Vagina (tissue), 2 donors: ENCODE measurements around the gene INPP4B. TPM values are rescaled to one million over a fixed set of nuclear protein-coding genes. Genes with fewer than 3 reads are reported as not detected.

Source experiments
- DNase-seq, 2 donors: peaks; one replicate each; pipeline ENCODE4 v3.0.0-alpha.2; 2017; ENCODE audit errors: extremely low spot score in 2 of 2
- H3K27ac ChIP-seq: fragments of 200-600 bp; sonication (generic); one replicate; pipeline ENCODE4 v1.5.1; 2019
- H3K27me3 ChIP-seq: fragments of 200-600 bp; sonication (generic); one replicate; pipeline ENCODE4 v1.5.1; 2019
- H3K36me3 ChIP-seq, 2 donors: fragments of 200-600 bp; sonication (generic); one replicate each; pipeline ENCODE4 v1.5.1; 2017 to 2019
- H3K4me1 ChIP-seq: fragments of 200-600 bp; sonication (generic); one replicate; pipeline ENCODE4 v1.5.1; 2019
- H3K4me3 ChIP-seq, 2 donors: fragments of 200-600 bp; sonication (generic); 1 replicate in 1 of 2; 2 replicates in 1 of 2; pipeline ENCODE4 v1.5.1; 2016 to 2019
- H3K9me3 ChIP-seq: fragments of 200-600 bp; sonication (generic); one replicate; pipeline ENCODE4 v1.5.1; 2019
- CTCF ChIP-seq, 3 experiments: fragments of 450-650 bp in 2 of 3; fragments of 200-600 bp in 1 of 3; sonication (generic) in 1 of 3; IDR thresholded peaks; one replicate each; pipeline ENCODE4 v1.5.1; 2017 to 2019; ENCODE audit warnings: antibody characterized with exemption in 3 of 3, mild to moderate bottlenecking in 2 of 3, moderate library complexity in 2 of 3
- POLR2A ChIP-seq, 2 donors: fragments of 450-650 bp; IDR thresholded peaks; one replicate each; pipeline ENCODE4 v1.6.1; 2017; ENCODE audit warnings: antibody characterized with exemption in 2 of 2, mild to moderate bottlenecking in 2 of 2, moderate library complexity in 2 of 2
- POLR2AphosphoS5 ChIP-seq, 2 donors: sonication (generic); formaldehyde crosslinking; IDR thresholded peaks; one replicate each; pipeline ENCODE4 v1.9.0; 2017; ENCODE audit warnings: antibody characterized with exemption in 2 of 2, mild to moderate bottlenecking in 2 of 2, low read depth in 1 of 2; ENCODE audit not compliant: insufficient read depth in 1 of 2
- intact Hi-C: fragments of 100-400 bp; cut with DNase I; formaldehyde crosslinking; loops from one replicate; pipeline ENCODE4 v1.15.1; 2023
- total RNA-seq: library from RNA; depleted of rRNA; stranded (reverse); fragments of >200 nt; gene quantifications from one replicate; pipeline ENCODE4 v1.2.3, GENCODE V29; 2016

The INPP4B gene
- total RNA-seq, 1 donor from 2014 or later, result 21.1 TPM

- H3K4me1 ChIP-seq, result no peaks in the 10 kb centered on the region
- no peaks in the 10 kb centered on the region for H3K36me3 ChIP-seq
- peak overlapping the region; percentile 36 for H3K27ac ChIP-seq
- no peaks in the 10 kb centered on the region for H3K9me3 ChIP-seq
- no peak for DNase-seq
- intact Hi-C loops, result no loop called here
- no peak for TF ChIP-seq CTCF (IDR thresholded peaks at IDR 0.05)
- no peak for TF ChIP-seq POLR2AphosphoS5 (IDR thresholded peaks at IDR 0.05; ENCODE audit: insufficient read depth in 1 of 2, low read depth in 1 of 2)
- TF ChIP-seq POLR2A (IDR thresholded peaks at IDR 0.05), result no peak
- H3K27me3 ChIP-seq, result no peaks in the 10 kb centered on the region
- no peak overlapping the region for H3K4me3 ChIP-seq
Measured at GRCh38 chr4:142752202-142752786, 93.8 kb downstream of the INPP4B start.

GRCh38 chr4:142743121-142743825 lies 102.8 kb downstream of the INPP4B start:
- TF ChIP-seq CTCF (IDR thresholded peaks at IDR 0.05) (no peak), POLR2AphosphoS5 (IDR thresholded peaks at IDR 0.05; ENCODE audit: insufficient read depth in 1 of 2, low read depth in 1 of 2) (no peak), POLR2A (IDR thresholded peaks at IDR 0.05) (no peak)
- Histone ChIP-seq H3K27me3 (no peaks in the 10 kb centered on the region), H3K4me3 (no peak overlapping the region), H3K36me3 (no peaks in the 10 kb centered on the region), H3K4me1 (no peaks in the 10 kb centered on the region), H3K9me3 (no peaks in the 10 kb centered on the region), H3K27ac (no peak overlapping the region)
- intact Hi-C loops, result no loop called here
- DNase-seq, result no peak

DNA sequence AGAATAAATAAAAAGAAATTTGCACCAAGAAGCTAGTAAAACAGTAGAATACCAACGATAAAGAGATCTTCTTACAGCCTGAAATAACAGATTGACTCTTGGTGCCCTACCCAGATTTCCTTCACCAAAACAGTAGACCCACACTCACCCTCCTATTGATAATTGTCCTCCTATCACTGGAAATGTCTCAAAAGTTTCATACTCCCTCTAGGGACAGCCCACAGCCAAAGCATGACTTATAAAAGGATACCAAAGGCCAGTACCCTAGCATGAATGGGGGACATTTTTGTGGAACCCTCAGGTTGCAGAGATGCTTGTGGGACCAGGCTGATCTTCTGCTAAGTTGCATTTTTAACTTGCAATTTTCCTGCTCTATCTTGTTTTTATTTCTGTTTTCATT lies 104.1 kb downstream of the INPP4B start:
- DNase-seq, result no peak
- TF ChIP-seq POLR2AphosphoS5 (IDR thresholded peaks at IDR 0.05; ENCODE audit: insufficient read depth in 1 of 2, low read depth in 1 of 2) (no peak), POLR2A (IDR thresholded peaks at IDR 0.05) (no peak), CTCF (IDR thresholded peaks at IDR 0.05) (no peak)
- H3K27me3 ChIP-seq, result no peaks in the 10 kb centered on the region
- H3K27ac ChIP-seq, result no peak overlapping the region
- no peaks in the 10 kb centered on the region for H3K9me3 ChIP-seq
- H3K4me3 ChIP-seq, result no peak overlapping the region
- no peaks in the 10 kb centered on the region for H3K36me3 ChIP-seq
- no peaks in the 10 kb centered on the region for H3K4me1 ChIP-seq
- intact Hi-C loops, result no loop called here

GRCh38 chr4:142728233-142728632 lies 117.9 kb downstream of the INPP4B start:
- intact Hi-C loops, result no loop called here
- Histone ChIP-seq H3K27ac (no peak overlapping the region), H3K4me1 (no peaks in the 10 kb centered on the region), H3K36me3 (no peaks in the 10 kb centered on the region), H3K27me3 (no peaks in the 10 kb centered on the region), H3K9me3 (no peaks in the 10 kb centered on the region), H3K4me3 (no peak overlapping the region)
- no peak for DNase-seq
- TF ChIP-seq POLR2AphosphoS5 (IDR thresholded peaks at IDR 0.05; ENCODE audit: insufficient read depth in 1 of 2, low read depth in 1 of 2), result no peak
- TF ChIP-seq CTCF (IDR thresholded peaks at IDR 0.05), result no peak
- no peak for TF ChIP-seq POLR2A (IDR thresholded peaks at IDR 0.05)

DNA sequence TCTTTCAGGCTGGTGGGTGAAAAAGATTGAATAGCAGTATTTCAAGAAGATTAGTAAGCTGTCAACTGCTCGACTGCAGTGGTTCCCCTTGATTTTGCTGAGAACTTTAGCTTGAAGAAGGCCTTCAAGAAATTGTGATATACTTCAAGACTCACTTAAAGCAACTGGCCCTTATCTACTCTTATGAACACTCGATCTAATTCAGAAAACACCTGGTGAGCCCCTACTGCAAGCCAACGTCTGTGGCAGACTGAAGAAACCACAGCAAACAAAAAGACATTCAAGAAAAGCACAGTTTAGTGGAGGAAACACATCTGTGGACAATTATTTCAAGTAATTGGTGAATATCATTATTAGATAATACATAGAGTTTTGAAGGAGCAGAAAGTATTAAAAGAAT lies 119.0 kb downstream of the INPP4B start:
- no peaks in the 10 kb centered on the region for H3K36me3 ChIP-seq
- no peak for DNase-seq
- no peak overlapping the region for H3K4me3 ChIP-seq
- no peaks in the 10 kb centered on the region for H3K4me1 ChIP-seq
- no peak for TF ChIP-seq CTCF (IDR thresholded peaks at IDR 0.05)
- TF ChIP-seq POLR2AphosphoS5 (IDR thresholded peaks at IDR 0.05; ENCODE audit: insufficient read depth in 1 of 2, low read depth in 1 of 2), result no peak
- no peak for TF ChIP-seq POLR2A (IDR thresholded peaks at IDR 0.05)
- H3K27me3 ChIP-seq, result no peaks in the 10 kb centered on the region
- intact Hi-C loops, result no loop called here
- H3K27ac ChIP-seq, result no peak overlapping the region
- H3K9me3 ChIP-seq, result no peaks in the 10 kb centered on the region
